PC-9 (cell line): ENCODE measurements around the gene AGAP9.
"Not testable (repeated sequence)": the region's sequence is repeated elsewhere in the genome, so short reads cannot be mapped to it uniquely, and the experiment has no call there.

ENCODE experiments used
- CTCF ChIP-seq: fragments of 200-600 bp; sonication (generic); conservative IDR thresholded peaks from 2 replicates; pipeline ENCODE4 v1.6.1; 2017; ENCODE audit warnings: mixed run types, antibody characterized with exemption, mild to moderate bottlenecking, moderate library complexity
- EZH2 ChIP-seq: fragments of 200-600 bp; sonication (generic); IDR thresholded peaks from 2 replicates; pipeline ENCODE4 v1.8.0; 2017; ENCODE audit warnings: antibody characterized with exemption, low read depth

- TF ChIP-seq CTCF, EZH2: not testable (repeated sequence)
Measured at GRCh38 chr10:47502313-47502712, 21.1 kb downstream of the AGAP9 start.
